HL-60 (cell line): Measurements from ENCODE around the gene ODF2.
"Not testable (repeated sequence)": the region's sequence is repeated elsewhere in the genome, so short reads cannot be mapped to it uniquely, and the experiment has no call there.

ENCODE experiments used
- GABPA ChIP-seq: IDR thresholded peaks from 2 replicates; pipeline ENCODE4 v1.6.1; 2012; ENCODE audit warnings: low read depth
- TF ChIP-seq, protein P1 (sequence below): IDR thresholded peaks from one replicate; pipeline ENCODE4 v1.5.1; 2011; ENCODE audit warnings: low read length, control low read depth, inconsistent platforms; ENCODE audit not compliant: insufficient read depth

DNA sequence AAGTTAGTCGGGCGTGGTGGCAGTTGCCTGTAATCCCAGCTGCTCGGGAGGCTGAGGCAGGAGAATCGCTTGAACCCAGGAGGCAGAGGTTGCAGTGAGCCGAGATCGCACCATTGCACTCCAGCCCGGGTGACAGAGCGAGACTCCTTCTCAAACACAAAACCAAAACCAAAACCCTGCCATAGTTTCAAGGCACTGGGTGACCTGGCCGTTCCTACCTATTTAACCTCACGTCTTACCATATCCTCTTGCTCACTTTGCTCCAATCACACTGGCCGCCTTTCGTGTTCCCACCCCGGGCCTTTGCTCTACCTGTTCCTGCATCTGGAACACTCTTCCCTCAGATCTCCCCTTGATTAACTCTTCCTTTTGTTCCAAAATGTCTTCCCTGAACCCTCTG is 42.1 kb upstream of the ODF2 start:
- TF ChIP-seq GABPA = not testable (repeated sequence)
- TF ChIP-seq, protein P1, sequence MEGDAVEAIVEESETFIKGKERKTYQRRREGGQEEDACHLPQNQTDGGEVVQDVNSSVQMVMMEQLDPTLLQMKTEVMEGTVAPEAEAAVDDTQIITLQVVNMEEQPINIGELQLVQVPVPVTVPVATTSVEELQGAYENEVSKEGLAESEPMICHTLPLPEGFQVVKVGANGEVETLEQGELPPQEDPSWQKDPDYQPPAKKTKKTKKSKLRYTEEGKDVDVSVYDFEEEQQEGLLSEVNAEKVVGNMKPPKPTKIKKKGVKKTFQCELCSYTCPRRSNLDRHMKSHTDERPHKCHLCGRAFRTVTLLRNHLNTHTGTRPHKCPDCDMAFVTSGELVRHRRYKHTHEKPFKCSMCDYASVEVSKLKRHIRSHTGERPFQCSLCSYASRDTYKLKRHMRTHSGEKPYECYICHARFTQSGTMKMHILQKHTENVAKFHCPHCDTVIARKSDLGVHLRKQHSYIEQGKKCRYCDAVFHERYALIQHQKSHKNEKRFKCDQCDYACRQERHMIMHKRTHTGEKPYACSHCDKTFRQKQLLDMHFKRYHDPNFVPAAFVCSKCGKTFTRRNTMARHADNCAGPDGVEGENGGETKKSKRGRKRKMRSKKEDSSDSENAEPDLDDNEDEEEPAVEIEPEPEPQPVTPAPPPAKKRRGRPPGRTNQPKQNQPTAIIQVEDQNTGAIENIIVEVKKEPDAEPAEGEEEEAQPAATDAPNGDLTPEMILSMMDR = not testable (repeated sequence)
